ENCODE data around the gene SLC35D1. TPM values are rescaled to one million over a fixed set of nuclear protein-coding genes. Genes with fewer than 3 reads are reported as not detected.

Gene SLC35D1
- total RNA-seq, 1 experiment from 2014 or later, result 7.7 TPM

DNA sequence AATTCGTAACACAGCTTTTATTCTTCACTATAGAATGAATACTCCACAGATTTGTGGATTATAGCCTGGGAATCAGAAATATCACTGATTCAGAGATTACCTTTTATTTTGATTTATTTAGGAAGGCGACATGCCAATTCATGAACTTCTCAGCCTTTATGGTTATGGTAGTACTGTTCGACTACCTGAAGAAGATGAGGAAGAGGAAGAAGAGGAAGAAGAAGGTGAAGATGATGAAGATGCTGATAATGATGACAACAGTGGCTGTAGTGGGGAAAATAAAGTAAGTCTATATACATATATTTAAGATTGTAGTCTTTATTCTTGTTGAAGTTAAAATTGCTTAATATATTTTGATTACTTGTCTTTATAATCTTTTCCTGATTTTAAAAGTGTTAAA, 96.0 kb downstream of the SLC35D1 start:
- H3K36me3 ChIP-seq (ENCODE audit: control insufficient read depth, insufficient read depth, low read length), result no peaks in the 10 kb centered on the region
- H3K4me1 Mint-ChIP-seq (ENCODE audit: low read depth, unreplicated experiment), result no peaks in the 10 kb centered on the region
- no peaks in the 10 kb centered on the region for H3K27me3 Mint-ChIP-seq (ENCODE audit: insufficient read depth, unreplicated experiment)

DNA sequence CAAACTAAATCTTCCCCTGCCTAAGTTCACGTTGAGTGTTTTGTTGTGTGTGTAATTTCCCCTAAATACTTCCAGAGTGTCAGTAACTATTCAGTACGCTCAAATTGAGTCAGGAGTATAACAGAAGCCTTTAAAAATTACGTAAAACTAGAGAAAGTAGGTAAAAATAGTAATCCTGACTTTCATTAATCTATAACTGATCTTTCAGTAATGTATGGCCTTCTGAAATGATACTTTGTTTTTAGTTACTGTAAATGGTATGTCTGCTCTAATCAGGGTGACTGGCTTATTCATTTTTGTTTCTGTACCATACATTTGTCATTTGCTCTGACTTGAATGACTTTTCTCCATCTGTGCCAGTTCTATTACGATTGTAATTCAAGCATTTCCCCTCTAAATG, 99.7 kb downstream of the SLC35D1 start:
- H3K4me1 Mint-ChIP-seq (ENCODE audit: low read depth, unreplicated experiment), result no peaks in the 10 kb centered on the region
- intact Hi-C loops (cut with micrococcal nuclease; ENCODE audit: unreplicated experiment), result no loop called here
- no peaks in the 10 kb centered on the region for H3K9me3 ChIP-seq
- DNase-seq, result no peak
- H3K27me3 ChIP-seq (replicated peaks; ENCODE audit: control insufficient read depth, insufficient read depth, low read length), result no peaks in the 10 kb centered on the region
- H3K4me3 ChIP-seq (ENCODE audit: low read depth, low read length), result no peak overlapping the region
- peaks cover 36% of the 10 kb centered on the region for H3K36me3 Mint-ChIP-seq (ENCODE audit: insufficient read depth, unreplicated experiment)
- CTCF ChIA-PET, result no interaction called here
- H3K36me3 ChIP-seq (ENCODE audit: control insufficient read depth, insufficient read depth, low read length), result no peaks in the 10 kb centered on the region
- POLR2A ChIA-PET, result no interaction called here
- H3K27ac Mint-ChIP-seq (ENCODE audit: unreplicated experiment), result no peak overlapping the region
- BruUV-seq (replicated peaks), result no TSS peak
- H3K4me1 ChIP-seq, result 0 out of 2 replicates have a peak, but pooled peaks cover 6% of the 10 kb centered on the region
- H3K4me3 Mint-ChIP-seq (ENCODE audit: unreplicated experiment), result no peak overlapping the region
- no peaks in the 10 kb centered on the region for H3K27me3 Mint-ChIP-seq (ENCODE audit: insufficient read depth, unreplicated experiment)
- TF ChIP-seq, protein P1, sequence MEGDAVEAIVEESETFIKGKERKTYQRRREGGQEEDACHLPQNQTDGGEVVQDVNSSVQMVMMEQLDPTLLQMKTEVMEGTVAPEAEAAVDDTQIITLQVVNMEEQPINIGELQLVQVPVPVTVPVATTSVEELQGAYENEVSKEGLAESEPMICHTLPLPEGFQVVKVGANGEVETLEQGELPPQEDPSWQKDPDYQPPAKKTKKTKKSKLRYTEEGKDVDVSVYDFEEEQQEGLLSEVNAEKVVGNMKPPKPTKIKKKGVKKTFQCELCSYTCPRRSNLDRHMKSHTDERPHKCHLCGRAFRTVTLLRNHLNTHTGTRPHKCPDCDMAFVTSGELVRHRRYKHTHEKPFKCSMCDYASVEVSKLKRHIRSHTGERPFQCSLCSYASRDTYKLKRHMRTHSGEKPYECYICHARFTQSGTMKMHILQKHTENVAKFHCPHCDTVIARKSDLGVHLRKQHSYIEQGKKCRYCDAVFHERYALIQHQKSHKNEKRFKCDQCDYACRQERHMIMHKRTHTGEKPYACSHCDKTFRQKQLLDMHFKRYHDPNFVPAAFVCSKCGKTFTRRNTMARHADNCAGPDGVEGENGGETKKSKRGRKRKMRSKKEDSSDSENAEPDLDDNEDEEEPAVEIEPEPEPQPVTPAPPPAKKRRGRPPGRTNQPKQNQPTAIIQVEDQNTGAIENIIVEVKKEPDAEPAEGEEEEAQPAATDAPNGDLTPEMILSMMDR (IDR thresholded peaks at IDR 0.05; ENCODE audit: insufficient read depth in 1 of 2, low read depth in 1 of 2, low read length in 1 of 2, severe bottlenecking in 1 of 2, unreplicated experiment in 1 of 2), result no peak
- H3K9me3 Mint-ChIP-seq (ENCODE audit: unreplicated experiment), result no peaks in the 10 kb centered on the region

More for the DNA sequence above, 96.0 kb downstream of the SLC35D1 start:
- H3K4me1 ChIP-seq, result 0 out of 2 replicates have a peak, but pooled peaks cover 6% of the 10 kb centered on the region
- TF ChIP-seq, protein P1 (IDR thresholded peaks at IDR 0.05; ENCODE audit: insufficient read depth in 1 of 2, low read depth in 1 of 2, low read length in 1 of 2, severe bottlenecking in 1 of 2, unreplicated experiment in 1 of 2), result no peak
- no peaks in the 10 kb centered on the region for H3K9me3 ChIP-seq
- Mint-ChIP-seq H3K36me3 (ENCODE audit: insufficient read depth, unreplicated experiment) (peaks cover 39% of the 10 kb centered on the region), H3K4me3 (ENCODE audit: unreplicated experiment) (no peak overlapping the region), H3K27ac (ENCODE audit: unreplicated experiment) (no peak overlapping the region), H3K9me3 (ENCODE audit: unreplicated experiment) (no peaks in the 10 kb centered on the region)
- H3K27me3 ChIP-seq (replicated peaks; ENCODE audit: control insufficient read depth, insufficient read depth, low read length), result no peaks in the 10 kb centered on the region
- ChIA-PET CTCF (interaction anchor here (0.6 kb wide), 1 partner anchor 96 kb away, joined by 3 read pairs; the partner anchor contains the start of gene SLC35D1), POLR2A (no interaction called here)
- no TSS peak for BruUV-seq (replicated peaks)
- intact Hi-C loops (cut with micrococcal nuclease; ENCODE audit: unreplicated experiment), result no loop called here
- DNase-seq, result no peak
- H3K4me3 ChIP-seq (ENCODE audit: low read depth, low read length), result no peak overlapping the region

DNA sequence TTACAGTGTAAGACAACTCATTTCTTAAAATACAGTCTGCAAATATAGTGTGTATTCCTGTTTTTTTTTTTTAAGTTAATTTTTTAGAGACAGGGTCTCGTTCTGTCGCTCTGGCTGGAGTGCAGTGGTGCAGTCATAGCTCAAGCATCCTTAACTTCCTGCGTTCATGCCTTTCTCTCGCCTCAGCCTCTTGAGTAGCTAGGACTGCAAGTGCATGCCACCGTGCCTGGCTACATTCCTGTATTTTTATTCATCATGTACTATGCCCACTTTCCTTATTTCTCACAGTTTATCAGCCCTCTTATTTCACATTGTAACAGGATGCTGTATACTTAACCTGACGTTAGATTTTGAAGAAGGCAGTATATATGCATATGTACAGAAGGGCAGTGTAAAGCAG, 102.4 kb downstream of the SLC35D1 start:
- no peak for DNase-seq
- Histone ChIP-seq H3K9me3 (no peaks in the 10 kb centered on the region), H3K36me3 (ENCODE audit: control insufficient read depth, insufficient read depth, low read length) (no peaks in the 10 kb centered on the region), H3K4me3 (ENCODE audit: low read depth, low read length) (no peak overlapping the region), H3K27me3 (replicated peaks; ENCODE audit: control insufficient read depth, insufficient read depth, low read length) (no peaks in the 10 kb centered on the region), H3K4me1 (0 out of 2 replicates have a peak, but pooled peaks cover 6% of the 10 kb centered on the region)
- POLR2A ChIA-PET, result interaction anchor here (0.7 kb wide), 1 partner anchor 416 kb away, joined by 5 read pairs; no protein-coding TSS in a partner anchor
- Mint-ChIP-seq H3K4me1 (ENCODE audit: low read depth, unreplicated experiment) (no peaks in the 10 kb centered on the region), H3K4me3 (ENCODE audit: unreplicated experiment) (no peak overlapping the region), H3K27ac (ENCODE audit: unreplicated experiment) (no peak overlapping the region), H3K9me3 (ENCODE audit: unreplicated experiment) (no peaks in the 10 kb centered on the region), H3K36me3 (ENCODE audit: insufficient read depth, unreplicated experiment) (peaks cover 31% of the 10 kb centered on the region), H3K27me3 (ENCODE audit: insufficient read depth, unreplicated experiment) (no peaks in the 10 kb centered on the region)
- no TSS peak for BruUV-seq (replicated peaks)
- CTCF ChIA-PET, result no interaction called here
- intact Hi-C loops (cut with micrococcal nuclease; ENCODE audit: unreplicated experiment), result no loop called here
- TF ChIP-seq, protein P1 (IDR thresholded peaks at IDR 0.05; ENCODE audit: insufficient read depth in 1 of 2, low read depth in 1 of 2, low read length in 1 of 2, severe bottlenecking in 1 of 2, unreplicated experiment in 1 of 2), result no peak

Other genes with a start within 250 kb of the SLC35D1 start
- gene DNAI4, start 129.3 kb downstream of the SLC35D1 start, total RNA-seq (2022), result 0.84 and 1.4 TPM in 2 replicates
- gene MIER1, start 129.2 kb downstream of the SLC35D1 start, total RNA-seq (2022), result 12.3 and 17.2 TPM in 2 replicates
- gene C1orf141, start 80.8 kb upstream of the SLC35D1 start, total RNA-seq (2022), result not detected in 2 replicates
- not detected in 2 replicates for gene IL23R, start 112.3 kb upstream of the SLC35D1 start, total RNA-seq (2022)

All from Caco-2 (cell line).